Measurements from ENCODE around the gene AMIGO3. TPM values are rescaled to one million over a fixed set of nuclear protein-coding genes. Genes with fewer than 3 reads are reported as not detected.

Gene AMIGO3
- total RNA-seq, 2 donors from 2014 or later = 1.4 to 3.0 TPM

GRCh38 chr3:49671291-49672288, 47.9 kb downstream of the AMIGO3 start:
- Mint-ChIP-seq H3K4me3 (no peak overlapping the region), H3K27ac (no peak overlapping the region), H3K27me3 (ENCODE audit: insufficient read depth) (no peaks in the 10 kb centered on the region), H3K9me3 (no peaks in the 10 kb centered on the region), H3K4me1 (peaks cover 22% of the 10 kb centered on the region), H3K36me3 (ENCODE audit: low read depth) (peaks cover 10% of the 10 kb centered on the region)
- Histone ChIP-seq H3K4me3 (ENCODE audit: low read length) (no peak overlapping the region), H3K9ac (ENCODE audit: extremely low read depth, low read length, poor library complexity, severe bottlenecking) (no peak overlapping the region), H3K36me3 (ENCODE audit: control insufficient read depth, insufficient read depth, low read length) (peaks cover 12% of the 10 kb centered on the region), H3K27ac (ENCODE audit: low read depth, low read length) (no peak overlapping the region), H3K4me1 (ENCODE audit: control insufficient read depth, insufficient read depth, low read length) (peaks cover 3% of the 10 kb centered on the region), H3K9me3 (ENCODE audit: control insufficient read depth, low read length) (no peaks in the 10 kb centered on the region), H3K27me3 (ENCODE audit: control insufficient read depth, insufficient read depth, low read length, poor library complexity, severe bottlenecking) (no peaks in the 10 kb centered on the region)
- 60 to 73% methylated on average over 6 to 11 of the region's 11 CpGs for WGBS, 2 experiments (ENCODE audit: insufficient coverage in 1 of 2, insufficient read length in 1 of 2)
- peak; percentile 95 for DNase-seq
- TF ChIP-seq, protein P1, sequence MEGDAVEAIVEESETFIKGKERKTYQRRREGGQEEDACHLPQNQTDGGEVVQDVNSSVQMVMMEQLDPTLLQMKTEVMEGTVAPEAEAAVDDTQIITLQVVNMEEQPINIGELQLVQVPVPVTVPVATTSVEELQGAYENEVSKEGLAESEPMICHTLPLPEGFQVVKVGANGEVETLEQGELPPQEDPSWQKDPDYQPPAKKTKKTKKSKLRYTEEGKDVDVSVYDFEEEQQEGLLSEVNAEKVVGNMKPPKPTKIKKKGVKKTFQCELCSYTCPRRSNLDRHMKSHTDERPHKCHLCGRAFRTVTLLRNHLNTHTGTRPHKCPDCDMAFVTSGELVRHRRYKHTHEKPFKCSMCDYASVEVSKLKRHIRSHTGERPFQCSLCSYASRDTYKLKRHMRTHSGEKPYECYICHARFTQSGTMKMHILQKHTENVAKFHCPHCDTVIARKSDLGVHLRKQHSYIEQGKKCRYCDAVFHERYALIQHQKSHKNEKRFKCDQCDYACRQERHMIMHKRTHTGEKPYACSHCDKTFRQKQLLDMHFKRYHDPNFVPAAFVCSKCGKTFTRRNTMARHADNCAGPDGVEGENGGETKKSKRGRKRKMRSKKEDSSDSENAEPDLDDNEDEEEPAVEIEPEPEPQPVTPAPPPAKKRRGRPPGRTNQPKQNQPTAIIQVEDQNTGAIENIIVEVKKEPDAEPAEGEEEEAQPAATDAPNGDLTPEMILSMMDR (conservative IDR thresholded peaks at IDR 0.05) = peak; percentile 94

- DNase-seq = no peak
- Mint-ChIP-seq H3K4me1 (peaks cover 22% of the 10 kb centered on the region), H3K36me3 (ENCODE audit: low read depth) (peaks cover 5% of the 10 kb centered on the region), H3K27me3 (ENCODE audit: insufficient read depth) (no peaks in the 10 kb centered on the region), H3K9me3 (no peaks in the 10 kb centered on the region), H3K27ac (peak overlapping the region; percentile 64), H3K4me3 (no peak overlapping the region)
- Histone ChIP-seq H3K9ac (ENCODE audit: extremely low read depth, low read length, poor library complexity, severe bottlenecking) (no peak overlapping the region), H3K4me3 (ENCODE audit: low read length) (no peak overlapping the region), H3K36me3 (ENCODE audit: control insufficient read depth, insufficient read depth, low read length) (peaks cover 5% of the 10 kb centered on the region), H3K4me1 (ENCODE audit: control insufficient read depth, insufficient read depth, low read length) (peaks cover 3% of the 10 kb centered on the region), H3K27me3 (ENCODE audit: control insufficient read depth, insufficient read depth, low read length, poor library complexity, severe bottlenecking) (no peaks in the 10 kb centered on the region), H3K27ac (ENCODE audit: low read depth, low read length) (no peak overlapping the region), H3K9me3 (ENCODE audit: control insufficient read depth, low read length) (no peaks in the 10 kb centered on the region)
- 70 to 100% methylated on average over 1 to 6 of the region's 6 CpGs for WGBS, 2 experiments (ENCODE audit: insufficient coverage in 1 of 2, insufficient read length in 1 of 2)
- TF ChIP-seq, protein P1 (conservative IDR thresholded peaks at IDR 0.05) = no peak
These were observed 48.6 kb downstream of the AMIGO3 start for GRCh38 chr3:49670940-49671290.

DNA sequence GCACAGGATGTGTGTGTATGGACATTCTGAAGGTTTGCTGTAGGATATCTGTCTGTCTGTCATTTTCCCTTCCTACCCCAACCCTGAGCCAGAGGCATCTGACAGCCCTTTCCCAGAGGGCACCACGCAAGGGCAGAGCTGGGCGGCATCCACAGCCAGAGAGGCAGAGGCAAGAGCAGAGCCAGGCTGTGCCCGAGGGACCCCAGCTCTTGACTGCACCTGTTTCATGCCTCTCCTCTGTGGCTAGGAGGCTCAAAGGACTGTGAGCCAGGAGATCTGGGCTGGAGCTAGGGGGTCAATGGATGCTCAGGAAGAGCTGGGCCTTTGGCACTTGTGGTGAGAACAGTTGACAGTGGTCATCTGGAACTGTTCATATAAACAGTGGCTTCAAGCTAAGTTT, 50.1 kb downstream of the AMIGO3 start:
- no peaks in the 10 kb centered on the region for H3K4me1 ChIP-seq (ENCODE audit: control insufficient read depth, insufficient read depth, low read length)
- H3K4me3 ChIP-seq (ENCODE audit: low read length) = no peak overlapping the region
- no peak overlapping the region for H3K9ac ChIP-seq (ENCODE audit: extremely low read depth, low read length, poor library complexity, severe bottlenecking)
- Mint-ChIP-seq H3K4me3 (no peak overlapping the region), H3K27ac (no peak overlapping the region), H3K9me3 (no peaks in the 10 kb centered on the region), H3K36me3 (ENCODE audit: low read depth) (no peaks in the 10 kb centered on the region), H3K27me3 (ENCODE audit: insufficient read depth) (no peaks in the 10 kb centered on the region), H3K4me1 (peaks cover 16% of the 10 kb centered on the region)
- H3K9me3 ChIP-seq (ENCODE audit: control insufficient read depth, low read length) = no peaks in the 10 kb centered on the region
- H3K27ac ChIP-seq (ENCODE audit: low read depth, low read length) = no peak overlapping the region
- 90 to 100% methylated on average over 2 to 3 of the region's 3 CpGs for WGBS, 2 experiments (ENCODE audit: insufficient coverage in 1 of 2, insufficient read length in 1 of 2)
- H3K36me3 ChIP-seq (ENCODE audit: control insufficient read depth, insufficient read depth, low read length) = no peaks in the 10 kb centered on the region
- no peak for DNase-seq
- TF ChIP-seq, protein P1 (conservative IDR thresholded peaks at IDR 0.05) = no peak
- H3K27me3 ChIP-seq (ENCODE audit: control insufficient read depth, insufficient read depth, low read length, poor library complexity, severe bottlenecking) = no peaks in the 10 kb centered on the region
